H1 (cell line): ENCODE results near the gene ICA1. TPM values are rescaled to one million over a fixed set of nuclear protein-coding genes. Genes with fewer than 3 reads are reported as not detected.

Experiments
- CTCF ChIA-PET: fragments of 300-600 bp; sonication (Branson Sonifier 250); formaldehyde crosslinking; loops from one replicate; lab custom pipeline; 2021; ENCODE audit not compliant: partially characterized antibody; lab: Charles Lee
- POLR2A ChIA-PET: fragments of 300-600 bp; sonication (Branson Sonifier 250); formaldehyde crosslinking; loops from one replicate; lab custom pipeline; 2021; ENCODE audit warnings: inconsistent platforms; ENCODE audit not compliant: partially characterized antibody; lab: Charles Lee
- DNase-seq, 2 experiments: peaks; one replicate each; pipeline versions ENCODE4 v3.0.0 to v3.0.0-alpha.2; 2010 to 2022; ENCODE audit warnings: low spot score in 2 of 2, low read depth in 1 of 2, mixed read lengths in 1 of 2
- FAIRE-seq: peaks from 2 replicates; lab custom pipeline; 2011; peaks lifted over from hg19 to GRCh38; lab: Jason Lieb, UNC
- H2AFZ ChIP-seq: 2 replicates; pipeline ENCODE4 v1.8.1; 2012; ENCODE audit warnings: low read length, inconsistent platforms
- H2AK5ac ChIP-seq: 2 replicates; pipeline ENCODE4 v1.6.1; 2013; ENCODE audit warnings: low read depth, low read length
- H2BK120ac ChIP-seq: replicated peaks from 2 replicates; pipeline ENCODE3; 2013; ENCODE audit warnings: low read depth, low read length, inconsistent platforms
- H2BK12ac ChIP-seq: 2 replicates; pipeline ENCODE4 v1.6.1; 2013; ENCODE audit warnings: low read depth, low read length
- H2BK15ac ChIP-seq: 2 replicates; pipeline ENCODE4 v1.6.1; 2013; ENCODE audit warnings: low read length
- H2BK20ac ChIP-seq: 2 replicates; pipeline ENCODE4 v1.6.1; 2013; ENCODE audit warnings: low read length
- H2BK5ac ChIP-seq: 2 replicates; pipeline ENCODE4 v1.6.1; 2013; ENCODE audit warnings: low read depth, low read length
- H3K14ac ChIP-seq: 2 replicates; pipeline ENCODE4 v1.6.1; 2013; ENCODE audit warnings: inconsistent platforms; ENCODE audit not compliant: insufficient read length
- H3K18ac ChIP-seq: 2 replicates; pipeline ENCODE4 v1.6.1; 2013; ENCODE audit warnings: low read length; ENCODE audit errors: extremely low read depth
- H3K23ac ChIP-seq: 2 replicates; pipeline ENCODE4 v1.6.1; 2013; ENCODE audit warnings: inconsistent platforms; ENCODE audit not compliant: insufficient read length
- H3K23me2 ChIP-seq: 2 replicates; pipeline ENCODE4 v1.6.1; 2013; ENCODE audit warnings: low read depth, low read length
- H3K27ac ChIP-seq: 2 replicates; pipeline ENCODE4 v1.6.1; 2011; ENCODE audit warnings: low read depth, low read length, inconsistent platforms
- H3K27me3 ChIP-seq, 4 experiments: replicated peaks in 1 of 4; 1 replicate in 1 of 4; 2 replicates in 3 of 4; pipeline versions ENCODE4 v1.6.1 to v1.8.1; 2011 to 2013; ENCODE audit warnings: low read length in 3 of 4, mild to moderate bottlenecking in 3 of 4, inconsistent platforms in 2 of 4, mixed read lengths in 2 of 4, moderate library complexity in 1 of 4; ENCODE audit not compliant: control insufficient read depth in 3 of 4, insufficient read depth in 3 of 4; ENCODE audit errors: extremely low read depth in 1 of 4
- H3K36me3 ChIP-seq, 4 experiments: 2 replicates each; pipeline versions ENCODE4 v1.6.1 to v1.8.1; 2011 to 2013; ENCODE audit warnings: mild to moderate bottlenecking in 4 of 4, low read length in 3 of 4, moderate library complexity in 2 of 4, control low read depth in 1 of 4, inconsistent platforms in 1 of 4; ENCODE audit not compliant: insufficient read depth in 4 of 4, control insufficient read depth in 2 of 4
- H3K4ac ChIP-seq: replicated peaks from 2 replicates; pipeline ENCODE3; 2013; ENCODE audit warnings: low read length, low read depth, mixed read lengths, inconsistent platforms; ENCODE audit not compliant: insufficient read length
- H3K4me1 ChIP-seq, 4 experiments: replicated peaks in 1 of 4; 1 replicate in 1 of 4; 2 replicates in 3 of 4; pipeline versions ENCODE4 v1.6.1 to v1.8.1; 2011 to 2013; ENCODE audit warnings: low read length in 3 of 4, inconsistent platforms in 2 of 4, mixed read lengths in 1 of 4; ENCODE audit not compliant: insufficient read depth in 4 of 4, control insufficient read depth in 3 of 4
- H3K4me2 ChIP-seq, 2 experiments: 2 replicates each; pipeline versions ENCODE4 v1.6.1 to v1.8.1; 2011 to 2013; ENCODE audit warnings: low read depth in 2 of 2, low read length in 2 of 2, control low read depth in 1 of 2, inconsistent platforms in 1 of 2, mild to moderate bottlenecking in 1 of 2; ENCODE audit not compliant: insufficient read depth in 1 of 2
- H3K4me3 ChIP-seq, 4 experiments: fragments of 200-600, 300-600 bp in 1 of 4; sonication (generic), shearing (Covaris generic), sonication (Bioruptor Twin) in 1 of 4; 2 replicates each; pipeline versions ENCODE4 v1.5.1 to v1.8.1; 2011 to 2016; ENCODE audit warnings: low read length in 4 of 4, low read depth in 3 of 4, control low read depth in 2 of 4, inconsistent platforms in 2 of 4, mild to moderate bottlenecking in 2 of 4, mixed read lengths in 1 of 4, moderate library complexity in 1 of 4; ENCODE audit not compliant: insufficient read depth in 2 of 4; ENCODE audit errors: extremely low read depth in 1 of 4
- H3K56ac ChIP-seq: replicated peaks from 2 replicates; pipeline ENCODE3; 2013; ENCODE audit warnings: low read depth, mild to moderate bottlenecking, mixed read lengths, low read length, inconsistent platforms; ENCODE audit not compliant: insufficient read length
- H3K79me1 ChIP-seq: 2 replicates; pipeline ENCODE4 v1.6.1; 2013; ENCODE audit warnings: low read depth, low read length, control low read depth
- H3K79me2 ChIP-seq, 2 experiments: 2 replicates each; pipeline versions ENCODE4 v1.6.1 to v1.8.1; 2012 to 2013; ENCODE audit warnings: low read length in 2 of 2, mild to moderate bottlenecking in 2 of 2, inconsistent platforms in 1 of 2; ENCODE audit not compliant: insufficient read depth in 2 of 2, control insufficient read depth in 1 of 2
- H3K9ac ChIP-seq, 4 experiments: replicated peaks in 1 of 4; 1 replicate in 1 of 4; 2 replicates in 3 of 4; pipeline versions ENCODE4 v1.6.1 to v1.8.1; 2011 to 2013; ENCODE audit warnings: low read depth in 3 of 4, low read length in 3 of 4, control low read depth in 2 of 4, mild to moderate bottlenecking in 2 of 4, moderate library complexity in 2 of 4, inconsistent platforms in 1 of 4; ENCODE audit errors: extremely low read depth in 1 of 4
- H3K9me3 ChIP-seq, 2 experiments: 2 replicates each; pipeline versions ENCODE4 v1.6.1 to v1.8.1; 2012 to 2013; ENCODE audit warnings: mild to moderate bottlenecking in 2 of 2, moderate library complexity in 2 of 2, control low read depth in 1 of 2, inconsistent platforms in 1 of 2, low read depth in 1 of 2, low read length in 1 of 2, mixed read lengths in 1 of 2; ENCODE audit not compliant: insufficient read depth in 2 of 2
- H4K20me1 ChIP-seq, 2 experiments: replicated peaks in 1 of 2; 2 replicates each; pipeline versions ENCODE3 to v1.8.1; 2011 to 2013; ENCODE audit warnings: inconsistent platforms in 2 of 2, low read length in 2 of 2, mild to moderate bottlenecking in 1 of 2; ENCODE audit not compliant: insufficient read depth in 2 of 2, control insufficient read depth in 1 of 2
- H4K5ac ChIP-seq: 2 replicates; pipeline ENCODE4 v1.6.1; 2013; ENCODE audit warnings: low read length, low read depth, mixed read lengths, inconsistent platforms; ENCODE audit not compliant: insufficient read length
- H4K8ac ChIP-seq: 2 replicates; pipeline ENCODE4 v1.8.0; 2013; ENCODE audit warnings: mild to moderate bottlenecking, moderate library complexity, low read length, inconsistent platforms; ENCODE audit not compliant: insufficient read depth; ENCODE audit errors: extremely low read depth
- H4K91ac ChIP-seq: replicated peaks from 2 replicates; pipeline ENCODE3; 2013; ENCODE audit warnings: low read length, mixed read lengths, inconsistent platforms; ENCODE audit not compliant: insufficient read length
- CHD2 ChIP-seq: IDR thresholded peaks from 2 replicates; pipeline ENCODE4 v1.6.1; 2012; ENCODE audit warnings: low read length, improper control_type of control experiment
- CTCF ChIP-seq, 3 experiments: IDR thresholded peaks; 1 replicate in 2 of 3; 2 replicates in 1 of 3; pipeline versions ENCODE4 v1.5.1 to v1.6.1; 2011; ENCODE audit warnings: low read length in 3 of 3, mild to moderate bottlenecking in 3 of 3, inconsistent platforms in 2 of 3, low read depth in 1 of 3, moderate library complexity in 1 of 3; ENCODE audit not compliant: insufficient read depth in 1 of 3; ENCODE audit errors: control extremely low read depth in 1 of 3
- KDM5A ChIP-seq: fragments of 200-600 bp; IDR thresholded peaks from 2 replicates; pipeline ENCODE4 v1.7.1; 2012; ENCODE audit warnings: mild to moderate bottlenecking, low read length, inconsistent platforms, mixed read lengths
- NANOG ChIP-seq: IDR thresholded peaks from 2 replicates; pipeline ENCODE4 v1.6.1; 2011; ENCODE audit warnings: low read length, low read depth, mild to moderate bottlenecking, inconsistent platforms; ENCODE audit not compliant: insufficient read depth, poor library complexity, severe bottlenecking
- RNF2 ChIP-seq: fragments of 200-900, 300-1000 bp; sonication (generic); IDR thresholded peaks from 2 replicates; pipeline ENCODE4 v1.7.1; 2016; ENCODE audit warnings: borderline replicate concordance, low read depth, mild to moderate bottlenecking, antibody characterized with exemption, low read length; ENCODE audit not compliant: poor library complexity, severe bottlenecking; ENCODE audit errors: missing control alignments
- WGBS, 2 experiments: shearing (Covaris generic) in 1 of 2; methylation state at CpG; one replicate each; pipeline versions ENCODE4 v1.1.6 to v1.1.7; 2013 to 2015; ENCODE audit warnings: low lambda C conversion rate in 2 of 2, mixed read lengths in 2 of 2, inconsistent platforms in 1 of 2, low coverage in 1 of 2, missing lambda C conversion rate in 1 of 2; ENCODE audit not compliant: insufficient replicate concordance in 2 of 2, insufficient coverage in 1 of 2, insufficient read length in 1 of 2; ENCODE audit errors: extremely low coverage in 1 of 2, missing lambda C conversion rate in 1 of 2; 5-methylcytosine and 5-hydroxymethylcytosine counted together
- polyA plus RNA-seq, 7 experiments: library from polyadenylated mRNA; depleted of rRNA in 3 of 7; stranded (reverse) in 5 of 7; unstranded in 2 of 7; fragments of >200 nt in 5 of 7; fragments of 200-250 nt in 2 of 7; gene quantifications; 1 replicate in 5 of 7; 2 replicates in 1 of 7; 4 replicates in 1 of 7; pipeline versions ENCODE4 v1.2.1 to v1.2.3, GENCODE V29; 2011 to 2013; ENCODE audit warnings: missing spikeins in 2 of 7, mixed read lengths in 2 of 7
- total RNA-seq: library from RNA; stranded (reverse); fragmentation: NEBNext Ultra II Directional; extraction: Animal tissue kit (Norgen Biotek cat#: 25700); gene quantifications from 2 replicates; pipeline ENCODE4 v1.2.1, GENCODE V29; 2021
- TF ChIP-seq, protein P1 (sequence below): IDR thresholded peaks from 2 replicates; pipeline ENCODE4 v1.6.1; 2012; ENCODE audit warnings: inconsistent platforms
- TF ChIP-seq, protein P2 (sequence below): IDR thresholded peaks from 2 replicates; pipeline ENCODE4 v1.6.1; 2011; ENCODE audit warnings: low read length, improper control_type of control experiment

Gene ICA1
- total and polyA plus RNA-seq, 2 of the 8 experiments (the other 6 are each of a cell fraction or from before 2014, with no cell fraction given): 14.9 to 37.1 TPM

DNA sequence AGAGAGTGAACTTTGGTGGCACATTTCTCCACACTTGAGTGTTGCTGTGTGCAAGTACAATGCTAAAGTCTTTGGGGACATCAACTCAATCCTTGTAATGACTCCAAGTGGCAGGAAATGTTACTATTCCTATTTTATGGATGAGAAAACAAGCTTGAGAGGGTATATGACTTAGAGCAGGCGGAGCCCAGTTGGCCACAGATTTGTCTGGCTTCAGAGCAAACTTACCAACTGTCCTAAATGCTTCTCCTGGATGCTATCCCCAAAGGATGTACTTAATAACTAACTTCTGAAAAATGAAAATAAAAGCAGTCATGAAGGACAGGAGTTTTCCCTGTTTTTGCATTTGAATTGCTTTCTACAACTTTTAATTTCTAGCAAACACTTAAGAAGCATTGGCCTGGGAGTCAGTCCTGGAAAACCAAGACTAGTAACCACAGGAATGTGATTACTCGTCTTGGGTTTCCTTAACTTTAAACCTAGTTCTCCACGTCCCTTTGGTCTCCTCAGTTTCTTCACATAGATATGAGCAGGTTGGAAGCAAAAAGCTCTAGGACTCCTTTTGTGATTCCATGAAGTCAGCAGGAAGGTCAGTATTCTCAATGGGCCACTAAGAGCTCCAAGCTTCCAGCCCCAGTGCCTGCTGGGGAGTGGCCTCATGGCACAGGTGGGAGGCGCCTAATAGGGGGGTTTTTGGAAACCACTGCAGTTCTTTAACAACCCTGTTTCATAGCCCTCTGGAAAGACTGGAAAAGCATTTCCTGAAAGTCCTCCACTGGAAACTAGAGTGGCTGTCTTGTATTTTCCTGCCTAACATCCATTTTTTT, 152.6 kb downstream of the ICA1 start:
- Histone ChIP-seq H4K8ac (no peak overlapping the region), H2BK20ac (no peak overlapping the region), H3K4ac (no peak overlapping the region), H3K9me3 (no peaks in the 10 kb centered on the region), H3K14ac (no peak overlapping the region), H3K23me2 (no peaks in the 10 kb centered on the region), H3K4me3 (no peak overlapping the region), H3K23ac (no peak overlapping the region), H3K4me1 (peaks cover 3 to 14% (median 10%) of the 10 kb centered on the region in 4 experiments; a peak in 4 of 7 replicates), H3K18ac (no peak overlapping the region), H4K91ac (no peak overlapping the region), H3K9ac (no peak overlapping the region), H3K79me2 (no peaks in the 10 kb centered on the region), H2AFZ (no peak overlapping the region), H3K56ac (no peak overlapping the region), H2BK120ac (no peak overlapping the region), H3K4me2 (no peak overlapping the region; a peak in 1 of 4 replicates), H2BK12ac (no peak overlapping the region), H2AK5ac (no peak overlapping the region), H3K36me3 (no peaks in the 10 kb centered on the region; a peak in 1 of 8 replicates), H3K79me1 (no peaks in the 10 kb centered on the region), H2BK15ac (no peak overlapping the region), H4K20me1 (no peaks in the 10 kb centered on the region), H3K27me3 (no peaks in the 10 kb centered on the region), H3K27ac (no peak overlapping the region), H4K5ac (no peak overlapping the region), H2BK5ac (no peak overlapping the region)
- ChIA-PET POLR2A (no interaction called here), CTCF (interaction anchor here (1.1 kb wide), 1 partner anchor 16 kb away, joined by 3 read pairs; no protein-coding TSS in a partner anchor)
- FAIRE-seq (no peak), DNase-seq (no peak)
- 80% methylated on average over 4 of the region's 4 CpGs; no CpG with 5 or more reads in 1 of the 2 experiments for WGBS, 2 experiments
- TF ChIP-seq CTCF (IDR thresholded peaks at IDR 0.05; ENCODE audit: control extremely low read depth in 1 of 3, insufficient read depth in 1 of 3, low read depth in 1 of 3, low read length in 3 of 3) (no peak), CHD2 (no peak), RNF2 (no peak), KDM5A (no peak), NANOG (no peak)
- TF ChIP-seq, protein P1, sequence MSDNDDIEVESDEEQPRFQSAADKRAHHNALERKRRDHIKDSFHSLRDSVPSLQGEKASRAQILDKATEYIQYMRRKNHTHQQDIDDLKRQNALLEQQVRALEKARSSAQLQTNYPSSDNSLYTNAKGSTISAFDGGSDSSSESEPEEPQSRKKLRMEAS: no peak
- TF ChIP-seq, protein P2, sequence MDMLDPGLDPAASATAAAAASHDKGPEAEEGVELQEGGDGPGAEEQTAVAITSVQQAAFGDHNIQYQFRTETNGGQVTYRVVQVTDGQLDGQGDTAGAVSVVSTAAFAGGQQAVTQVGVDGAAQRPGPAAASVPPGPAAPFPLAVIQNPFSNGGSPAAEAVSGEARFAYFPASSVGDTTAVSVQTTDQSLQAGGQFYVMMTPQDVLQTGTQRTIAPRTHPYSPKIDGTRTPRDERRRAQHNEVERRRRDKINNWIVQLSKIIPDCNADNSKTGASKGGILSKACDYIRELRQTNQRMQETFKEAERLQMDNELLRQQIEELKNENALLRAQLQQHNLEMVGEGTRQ: no peak
